ENCODE results near the gene A4GALT. TPM values are rescaled to one million over a fixed set of nuclear protein-coding genes. Genes with fewer than 3 reads are reported as not detected.

The A4GALT gene
- total and polyA plus RNA-seq, 2 donors (not counting 1 experiment from before 2014, with no cell fraction given), result 6.8 to 16.2 TPM

- Histone ChIP-seq H3K36me3 (ENCODE audit: control insufficient read depth, insufficient read depth, low read length) (no peaks in the 10 kb centered on the region), H3K27me3 (ENCODE audit: control insufficient read depth, insufficient read depth, low read length) (no peaks in the 10 kb centered on the region), H2AFZ (ENCODE audit: low read length) (no peak overlapping the region), H3K4me3 (replicated peaks in 1 of 4; ENCODE audit: control extremely low read depth in 1 of 4, insufficient read depth in 1 of 4, low read depth in 3 of 4, low read length in 4 of 4) (no peak overlapping the region), H3K9ac (ENCODE audit: insufficient read depth, low read length) (no peak overlapping the region), H3K27ac (ENCODE audit: insufficient read depth, low read length) (no peak overlapping the region), H3K4me2 (ENCODE audit: extremely low read depth, insufficient read depth, low read length) (no peak overlapping the region), H3K4me1 (ENCODE audit: control insufficient read depth, extremely low read depth, insufficient read depth, low read length) (peaks cover 8% of the 10 kb centered on the region), H3K9me3 (ENCODE audit: control insufficient read depth, insufficient read depth, low read depth, low read length) (no peaks in the 10 kb centered on the region), H4K20me1 (ENCODE audit: control insufficient read depth, extremely low read depth, insufficient read depth, low read length) (no peaks in the 10 kb centered on the region), H3K79me2 (ENCODE audit: control insufficient read depth, insufficient read depth, low read length) (no peaks in the 10 kb centered on the region)
- no peak for DNase-seq (ENCODE audit: low read depth in 2 of 2)
- no peak for TF ChIP-seq EZH2 (IDR thresholded peaks at IDR 0.05; ENCODE audit: low read length, missing control alignments)
- TF ChIP-seq CTCF (conservative IDR thresholded peaks at IDR 0.05 in 1 of 2, IDR thresholded peaks at IDR 0.05 in 1 of 2; ENCODE audit: low read depth in 1 of 2, low read length in 2 of 2), result no peak
These were observed 20.7 kb downstream of the A4GALT start for GRCh38 chr22:42699976-42700352.

- Histone ChIP-seq H3K9ac (ENCODE audit: insufficient read depth, low read length) (no peak overlapping the region), H4K20me1 (ENCODE audit: control insufficient read depth, extremely low read depth, insufficient read depth, low read length) (no peaks in the 10 kb centered on the region), H3K27me3 (ENCODE audit: control insufficient read depth, insufficient read depth, low read length) (no peaks in the 10 kb centered on the region), H3K27ac (ENCODE audit: insufficient read depth, low read length) (peak overlapping the region; percentile 4), H3K9me3 (ENCODE audit: control insufficient read depth, insufficient read depth, low read depth, low read length) (no peaks in the 10 kb centered on the region), H2AFZ (ENCODE audit: low read length) (no peak overlapping the region), H3K4me2 (ENCODE audit: extremely low read depth, insufficient read depth, low read length) (no peak overlapping the region), H3K4me3 (replicated peaks in 1 of 4; ENCODE audit: control extremely low read depth in 1 of 4, insufficient read depth in 1 of 4, low read depth in 3 of 4, low read length in 4 of 4) (no peak overlapping the region), H3K79me2 (ENCODE audit: control insufficient read depth, insufficient read depth, low read length) (no peaks in the 10 kb centered on the region), H3K36me3 (ENCODE audit: control insufficient read depth, insufficient read depth, low read length) (no peaks in the 10 kb centered on the region), H3K4me1 (ENCODE audit: control insufficient read depth, extremely low read depth, insufficient read depth, low read length) (peaks cover 8% of the 10 kb centered on the region)
- no peak for DNase-seq (ENCODE audit: low read depth in 2 of 2)
- no peak for TF ChIP-seq CTCF (conservative IDR thresholded peaks at IDR 0.05 in 1 of 2, IDR thresholded peaks at IDR 0.05 in 1 of 2; ENCODE audit: low read depth in 1 of 2, low read length in 2 of 2)
- TF ChIP-seq EZH2 (IDR thresholded peaks at IDR 0.05; ENCODE audit: low read length, missing control alignments), result no peak
These were observed 21.2 kb downstream of the A4GALT start for GRCh38 chr22:42699281-42699975.

- Histone ChIP-seq H3K27me3 (ENCODE audit: control insufficient read depth, insufficient read depth, low read length) (no peaks in the 10 kb centered on the region), H3K4me1 (ENCODE audit: control insufficient read depth, extremely low read depth, insufficient read depth, low read length) (peaks cover 8% of the 10 kb centered on the region), H3K4me3 (replicated peaks in 1 of 4; ENCODE audit: control extremely low read depth in 1 of 4, insufficient read depth in 1 of 4, low read depth in 3 of 4, low read length in 4 of 4) (no peak overlapping the region), H3K79me2 (ENCODE audit: control insufficient read depth, insufficient read depth, low read length) (no peaks in the 10 kb centered on the region), H3K4me2 (ENCODE audit: extremely low read depth, insufficient read depth, low read length) (no peak overlapping the region), H3K9ac (ENCODE audit: insufficient read depth, low read length) (no peak overlapping the region), H3K9me3 (ENCODE audit: control insufficient read depth, insufficient read depth, low read depth, low read length) (no peaks in the 10 kb centered on the region), H4K20me1 (ENCODE audit: control insufficient read depth, extremely low read depth, insufficient read depth, low read length) (no peaks in the 10 kb centered on the region), H3K36me3 (ENCODE audit: control insufficient read depth, insufficient read depth, low read length) (no peaks in the 10 kb centered on the region), H3K27ac (ENCODE audit: insufficient read depth, low read length) (peak overlapping the region; percentile 13), H2AFZ (ENCODE audit: low read length) (no peak overlapping the region)
- peak; percentile 81 to 84 for DNase-seq (ENCODE audit: low read depth in 2 of 2)
- TF ChIP-seq EZH2 (IDR thresholded peaks at IDR 0.05; ENCODE audit: low read length, missing control alignments) (no peak), CTCF (conservative IDR thresholded peaks at IDR 0.05 in 1 of 2, IDR thresholded peaks at IDR 0.05 in 1 of 2; ENCODE audit: low read depth in 1 of 2, low read length in 2 of 2) (no peak)
These were observed 23.1 kb downstream of the A4GALT start for GRCh38 chr22:42697542-42698013.

Data from fibroblast of lung (primary cell).